Hematopoietic multipotent progenitor cell treated with erythropoietin and hydrocortisone succinate and interleukin-3 and kit ligand, for 4 days (in vitro differentiated cells): ENCODE results near the gene C13orf46.
A peak's percentile ranks its signal among the peaks of the same experiment; 100 is the strongest.

Experiments used
- DNase-seq: peaks from one replicate; pipeline ENCODE4 v3.0.0-alpha.2; 2015

The C13orf46 gene

DNA sequence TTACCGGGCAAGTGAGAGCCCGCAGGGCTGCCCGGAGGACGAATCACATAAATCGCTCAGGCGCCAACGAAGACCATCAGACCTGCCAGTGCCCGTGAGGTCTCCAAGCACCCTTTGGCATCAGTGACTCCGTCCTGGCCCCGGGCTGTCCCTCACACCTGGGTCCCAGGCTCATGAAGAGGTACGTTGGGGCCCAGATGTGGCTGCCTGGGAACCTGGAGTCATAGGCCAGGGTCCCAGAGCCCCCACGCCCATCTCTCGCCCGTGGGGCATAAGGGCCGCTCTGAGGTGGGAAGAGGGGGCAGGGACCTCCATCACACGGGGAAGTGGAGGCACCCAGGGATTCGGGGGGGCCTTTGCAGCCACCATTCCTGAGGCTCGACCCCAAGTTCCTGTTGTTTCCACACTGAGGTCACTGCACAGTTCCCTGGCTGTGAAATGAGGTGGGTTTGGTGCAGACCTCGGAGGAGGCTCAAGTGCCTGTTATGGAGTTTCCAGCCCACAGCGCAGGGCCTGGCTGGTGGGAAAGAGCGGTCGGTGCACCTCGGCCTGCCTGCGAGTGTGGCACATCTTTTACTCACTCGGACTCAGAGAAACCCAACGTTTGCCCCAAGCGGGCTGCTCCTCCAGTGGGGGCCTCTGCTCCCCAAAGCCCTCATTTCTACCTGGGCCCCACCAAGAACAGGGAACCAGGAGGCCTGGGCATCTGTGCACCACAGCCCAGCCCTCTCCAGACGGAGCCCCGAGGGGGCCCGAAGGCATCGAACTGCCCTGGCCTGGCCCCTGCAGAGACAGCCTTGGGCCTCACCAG lies 35.9 kb upstream of the C13orf46 start:
- DNase-seq = no peak

DNA sequence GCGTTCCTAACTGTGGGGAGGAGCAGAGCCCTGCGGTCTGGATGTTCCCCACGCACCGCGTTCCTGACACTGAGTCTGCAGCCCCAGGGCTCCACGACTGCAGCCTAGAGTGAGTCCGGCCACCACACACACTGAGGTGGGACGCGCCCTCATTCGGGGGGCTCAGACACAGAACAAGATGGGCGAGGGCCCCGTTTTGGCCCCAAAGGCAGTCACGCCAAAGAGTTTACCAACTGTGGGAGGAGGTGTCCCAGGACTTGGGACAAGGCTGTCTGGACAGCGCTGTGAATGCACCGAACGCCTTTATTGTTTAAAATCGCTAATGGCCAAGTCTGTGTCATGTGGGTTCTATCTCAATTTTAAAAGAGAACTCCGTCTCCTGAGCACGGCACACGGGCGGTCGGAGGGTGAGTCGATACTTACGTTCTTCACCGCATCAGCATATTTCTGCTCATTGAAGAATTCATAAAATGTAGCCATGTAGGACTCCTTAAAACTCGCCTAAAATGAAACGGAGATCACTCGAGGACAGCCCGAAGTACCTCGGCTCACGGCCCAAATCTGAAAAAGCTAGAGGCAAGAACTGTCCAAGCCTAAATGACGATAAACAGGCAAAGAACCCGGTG lies 35.2 kb upstream of the C13orf46 start:
- DNase-seq = no peak

DNA sequence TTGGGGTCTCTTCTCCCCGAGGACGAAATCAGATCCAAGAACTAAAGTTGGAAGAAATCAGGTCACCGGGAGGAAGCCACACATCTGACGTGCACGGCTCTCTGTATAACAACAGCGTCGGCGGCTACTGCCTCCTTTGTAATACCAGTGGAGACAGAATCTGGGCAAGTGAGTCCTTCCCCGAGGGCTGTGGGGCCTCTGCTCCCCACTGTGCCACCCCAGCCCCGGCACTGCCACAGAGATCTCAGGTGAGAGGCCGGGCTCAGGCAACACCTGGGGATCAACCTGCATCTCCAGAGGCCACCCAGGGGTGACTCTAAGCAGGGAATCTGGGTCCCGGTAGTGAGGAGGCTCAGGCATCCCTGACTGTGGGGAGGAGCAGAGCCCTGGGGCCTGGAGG lies 33.7 kb upstream of the C13orf46 start:
- DNase-seq = no peak

DNA sequence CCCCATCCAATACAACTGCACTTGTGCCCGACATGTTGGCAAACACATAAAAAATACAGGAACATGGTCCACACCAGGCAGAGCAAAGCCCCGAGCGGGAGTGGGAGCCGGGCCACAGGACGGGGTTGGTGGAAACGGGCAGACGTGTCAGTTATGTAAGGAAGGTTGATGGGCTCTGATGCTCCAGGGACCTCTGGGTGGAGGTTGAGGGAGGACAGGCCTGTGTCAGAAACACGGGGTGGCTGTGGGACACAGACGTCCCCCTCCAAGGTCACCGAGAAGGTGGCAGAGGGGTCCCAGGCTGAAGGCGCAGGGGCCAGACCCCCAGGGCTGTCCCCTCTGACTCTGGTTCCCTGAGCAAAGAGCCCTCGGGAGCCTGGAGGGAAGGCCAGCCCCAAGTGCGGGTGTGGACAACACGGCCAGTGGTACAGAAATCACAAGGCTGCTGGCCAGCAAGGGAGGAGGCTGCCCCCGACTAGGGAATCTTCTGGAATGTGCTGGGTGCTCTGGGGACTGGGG lies 31.4 kb upstream of the C13orf46 start:
- DNase-seq = no peak

DNA sequence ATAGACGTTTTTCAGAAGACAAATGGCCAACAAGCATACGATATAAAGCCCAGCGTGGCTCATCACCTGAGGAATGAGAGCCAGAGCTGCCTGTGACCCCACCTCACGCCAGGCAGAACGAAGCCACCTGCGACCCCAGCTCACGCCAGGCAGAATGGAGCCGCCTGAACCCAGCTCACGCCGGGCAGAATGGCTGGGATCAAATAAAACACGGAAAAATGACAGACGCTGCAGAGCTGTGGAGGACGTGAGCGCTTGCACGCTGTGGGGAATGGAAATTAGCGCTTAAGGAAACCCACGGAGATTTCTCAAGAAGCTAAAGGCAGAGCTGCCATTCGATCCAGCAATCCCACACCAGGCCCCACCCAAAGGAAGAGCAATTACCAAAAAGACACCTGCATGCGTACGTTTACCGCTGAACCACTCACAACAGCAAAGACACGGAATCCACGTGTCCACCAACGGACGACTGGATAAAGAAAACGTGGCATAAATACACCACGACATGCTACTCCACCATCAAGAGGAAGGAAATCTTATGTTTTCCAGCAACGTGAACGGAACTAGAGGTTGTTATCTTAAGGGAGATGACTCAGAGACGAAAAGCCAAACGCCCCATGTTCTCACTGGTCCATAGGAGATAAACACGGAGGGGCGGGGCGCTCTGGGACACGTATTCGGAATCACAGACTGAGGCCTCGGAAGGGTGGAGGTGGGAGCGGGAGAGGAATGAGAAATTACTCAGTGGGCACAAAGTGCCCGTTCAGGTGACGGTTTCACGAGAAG lies 30.7 kb upstream of the C13orf46 start:
- DNase-seq = peak; percentile 59

DNA sequence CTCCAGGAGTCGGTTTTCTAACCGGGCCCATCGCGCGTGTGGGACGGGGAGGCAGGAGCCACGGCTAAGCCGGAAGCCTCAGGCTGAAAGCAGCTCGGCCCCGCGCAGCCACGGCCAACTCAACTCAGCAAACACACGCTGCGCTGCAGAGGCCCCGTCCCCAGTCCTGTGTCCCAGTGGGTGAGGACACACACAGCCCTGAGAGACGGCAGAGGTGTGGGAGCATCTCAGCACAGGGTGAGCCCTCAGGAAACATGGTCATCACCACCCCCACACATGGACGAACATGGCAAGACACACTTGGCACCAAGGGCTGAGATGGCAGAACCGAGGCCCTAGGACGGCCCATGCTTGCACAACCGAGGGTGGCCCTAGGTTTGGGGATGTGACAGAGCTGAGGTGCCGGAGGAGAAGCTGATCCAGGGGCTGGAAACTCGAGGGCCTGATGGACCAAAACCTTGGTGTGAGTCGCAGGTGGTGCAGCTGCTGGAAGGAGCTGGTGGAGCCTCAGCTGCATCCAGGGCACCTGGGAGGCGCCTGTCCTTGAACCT lies 29.0 kb upstream of the C13orf46 start:
- DNase-seq = no peak

DNA sequence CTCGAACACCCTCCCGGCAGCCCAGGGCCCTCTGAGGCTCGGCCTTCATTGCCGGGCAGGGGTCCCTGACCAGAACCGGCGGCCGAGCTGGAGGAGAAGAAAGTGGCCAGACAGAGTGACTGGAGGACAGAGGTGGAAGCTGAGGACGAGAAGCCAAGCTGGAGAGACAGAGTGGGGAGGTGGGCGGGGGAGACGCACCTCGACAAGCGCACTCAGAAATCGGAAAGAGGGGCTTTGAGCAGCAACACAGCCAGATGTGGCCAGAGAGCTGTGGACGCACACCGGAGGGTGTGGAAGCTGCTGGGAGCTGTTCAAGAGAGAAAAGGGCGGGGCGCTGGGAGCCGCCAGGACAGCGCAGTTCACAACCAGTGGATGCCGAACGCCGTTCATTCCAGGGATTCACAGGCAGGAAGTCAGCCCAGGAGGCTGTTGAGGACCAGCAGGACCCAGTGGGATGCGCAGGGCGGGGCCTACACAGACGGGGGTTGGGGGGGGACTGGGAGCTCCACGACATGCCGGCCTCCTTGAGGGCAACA lies 28.2 kb upstream of the C13orf46 start:
- no peak for DNase-seq

DNA sequence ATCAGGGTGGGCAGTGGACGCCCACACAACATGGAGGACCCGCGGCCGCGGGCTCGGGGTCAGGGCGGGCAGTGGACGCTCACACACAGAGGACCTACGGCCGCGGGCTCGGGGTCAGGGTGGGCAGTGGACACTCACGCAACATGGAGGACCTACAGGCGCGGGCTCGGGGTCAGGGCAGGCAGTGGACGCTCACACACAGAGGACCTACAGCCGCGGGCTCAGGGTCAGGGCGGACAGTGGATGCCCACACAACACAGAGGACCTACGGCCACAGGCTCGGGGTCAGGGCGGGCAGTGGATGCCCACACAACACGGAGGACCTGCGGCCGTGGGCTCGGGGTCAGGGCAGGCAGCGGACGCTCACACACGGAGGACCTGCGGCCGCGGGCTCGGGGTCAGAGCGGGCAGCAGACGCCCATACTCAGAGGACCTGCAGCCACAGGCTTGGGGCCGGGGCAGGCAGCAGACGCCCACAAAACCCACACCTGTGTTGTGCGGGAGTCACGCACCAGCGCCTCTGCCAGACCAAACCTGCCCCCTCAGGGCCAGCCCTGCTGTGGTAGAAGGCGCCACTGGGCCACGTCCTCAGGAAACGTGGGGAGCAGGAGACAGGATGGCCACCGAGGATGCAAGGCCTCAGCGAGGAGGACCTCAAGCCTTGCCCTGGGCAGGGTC lies 27.6 kb upstream of the C13orf46 start:
- DNase-seq = no peak

DNA sequence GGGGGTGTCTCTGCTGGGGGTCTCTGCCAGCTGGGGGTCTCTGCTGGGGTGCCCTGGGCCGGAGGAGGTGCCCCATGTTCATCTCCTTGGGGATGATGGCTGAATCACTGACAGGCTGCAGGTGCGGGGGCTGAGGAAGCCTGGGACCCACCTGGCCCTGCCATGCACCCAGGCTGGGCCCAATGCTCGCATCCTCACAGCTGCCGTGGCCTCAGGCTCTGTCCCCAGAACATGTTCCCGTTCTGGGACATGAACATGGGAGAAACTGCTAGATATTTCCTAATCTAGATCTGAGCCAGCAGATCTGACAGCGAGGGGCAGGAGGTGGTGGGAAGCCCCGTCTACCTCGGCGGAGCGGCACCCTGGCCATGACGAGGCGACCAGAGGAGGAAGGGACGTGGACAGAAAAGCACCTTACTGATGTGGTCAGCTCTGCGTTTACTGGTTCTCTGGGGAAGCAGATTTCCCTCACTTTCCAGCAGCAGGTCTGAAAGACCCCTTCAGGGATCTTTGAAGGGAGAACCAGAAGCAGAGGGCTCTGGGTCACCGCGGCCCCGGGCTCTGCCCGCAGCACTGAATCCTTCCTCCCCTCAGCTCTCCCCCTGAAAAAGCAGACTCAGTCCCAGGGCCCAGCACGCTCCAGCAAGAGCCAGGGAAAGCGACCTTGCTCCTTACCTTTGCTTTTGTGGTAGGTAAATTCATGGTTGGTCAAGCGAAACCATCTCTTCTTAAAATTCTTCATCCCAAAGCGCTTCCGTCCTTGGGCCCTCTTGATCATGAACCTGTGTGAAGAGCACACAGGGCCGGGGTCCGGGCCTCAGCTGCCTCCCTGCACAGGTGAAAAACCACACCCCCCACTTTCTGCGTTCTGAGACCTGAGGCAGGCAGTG lies 26.5 kb upstream of the C13orf46 start:
- DNase-seq = no peak

DNA sequence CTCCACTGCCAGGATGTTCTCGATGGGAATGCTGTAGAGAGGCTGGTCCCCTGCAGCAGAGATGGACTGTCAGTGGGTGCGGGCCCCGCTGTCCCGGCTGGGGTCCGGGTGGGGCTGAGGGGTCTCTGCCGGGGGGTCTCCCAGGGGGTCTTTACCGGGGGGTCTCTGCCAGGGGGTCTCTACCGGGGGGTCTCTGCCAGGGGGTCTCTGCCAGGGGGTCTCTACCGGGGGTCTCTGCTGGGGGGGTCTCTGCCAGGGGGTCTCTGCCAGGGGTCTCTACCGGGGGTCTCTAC lies 25.7 kb upstream of the C13orf46 start:
- DNase-seq = no peak

DNA sequence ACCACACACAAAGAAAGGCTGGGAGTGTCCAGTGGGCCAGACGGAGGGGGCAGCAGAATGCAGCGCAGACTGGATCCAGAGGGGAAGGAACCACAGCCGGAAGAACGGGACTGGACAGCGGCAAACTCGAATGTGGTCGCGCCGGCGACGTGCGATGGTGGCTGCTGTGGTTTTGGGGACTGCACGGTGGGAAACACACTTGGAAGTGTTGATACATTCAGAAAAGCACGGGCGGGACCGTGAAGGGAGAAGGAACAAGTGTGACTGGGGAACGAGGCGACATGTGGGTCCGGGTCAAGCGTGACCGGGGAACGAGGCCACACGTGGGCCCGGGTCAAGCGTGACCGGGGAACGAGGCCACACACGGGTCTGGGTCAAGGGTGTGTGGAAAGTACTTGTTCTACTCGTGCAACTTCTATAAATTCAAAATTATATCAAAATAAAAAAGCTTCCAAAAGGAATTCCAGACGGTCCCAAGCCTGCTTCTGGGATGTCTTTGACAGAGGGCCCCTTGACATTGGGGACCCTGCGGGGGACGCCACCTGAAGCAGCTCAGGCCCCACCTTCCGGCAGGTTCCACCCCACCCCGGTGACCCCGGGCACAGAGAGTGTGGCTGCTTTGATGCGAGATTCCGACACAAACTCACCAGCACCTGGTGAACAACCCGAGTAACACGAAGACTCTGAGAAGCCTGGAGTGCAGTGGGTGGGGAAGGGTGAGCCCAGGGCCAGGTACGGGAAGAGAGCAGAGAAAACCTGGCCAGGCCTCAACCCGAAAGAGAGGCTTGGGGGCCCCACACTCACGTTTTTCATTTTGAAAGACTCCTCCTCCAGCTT lies 25.1 kb upstream of the C13orf46 start:
- DNase-seq = no peak

DNA sequence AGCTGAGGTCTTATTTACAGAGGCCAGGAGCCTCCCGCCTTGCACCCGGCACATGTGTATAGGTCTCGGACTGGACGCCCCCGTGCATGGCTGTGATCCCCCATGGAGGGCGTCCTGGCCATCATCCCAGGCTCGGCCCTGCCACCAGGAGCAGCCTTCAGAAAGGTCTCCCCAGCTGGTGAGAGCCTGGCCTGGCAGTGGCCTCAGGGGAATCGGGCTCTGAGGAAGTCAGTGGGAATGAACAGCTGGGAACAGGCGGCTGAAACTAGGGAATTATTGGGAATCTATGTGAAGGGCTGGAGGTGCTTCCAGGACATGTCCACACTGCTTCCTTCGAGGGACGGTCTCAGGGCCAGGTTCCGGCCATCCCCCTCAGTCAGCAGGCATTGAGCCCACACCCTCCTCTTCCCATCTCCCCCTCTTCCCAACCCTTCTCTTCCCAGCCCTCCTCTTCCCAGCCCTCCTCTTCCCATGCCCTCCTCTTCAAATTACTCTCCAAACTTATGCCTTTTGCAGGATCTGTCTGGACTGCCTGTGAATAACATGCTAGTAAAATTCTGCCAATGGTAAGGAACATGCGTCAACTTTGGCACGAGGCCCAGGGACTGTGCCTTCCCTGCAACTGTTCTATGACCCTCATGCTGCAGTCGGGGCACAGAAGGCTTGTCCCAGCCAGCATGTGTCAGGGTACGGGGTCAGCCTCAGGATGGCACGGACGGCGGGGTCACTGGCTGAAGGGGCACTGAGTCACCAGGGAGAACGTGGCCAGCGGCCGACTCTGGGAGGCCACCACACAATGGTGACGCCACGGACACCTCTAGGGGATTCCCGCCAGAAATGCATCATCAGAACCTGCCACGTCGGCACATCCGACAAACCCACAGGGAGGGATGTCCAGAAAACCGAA lies 24.2 kb upstream of the C13orf46 start:
- peak; percentile 12 for DNase-seq

DNA sequence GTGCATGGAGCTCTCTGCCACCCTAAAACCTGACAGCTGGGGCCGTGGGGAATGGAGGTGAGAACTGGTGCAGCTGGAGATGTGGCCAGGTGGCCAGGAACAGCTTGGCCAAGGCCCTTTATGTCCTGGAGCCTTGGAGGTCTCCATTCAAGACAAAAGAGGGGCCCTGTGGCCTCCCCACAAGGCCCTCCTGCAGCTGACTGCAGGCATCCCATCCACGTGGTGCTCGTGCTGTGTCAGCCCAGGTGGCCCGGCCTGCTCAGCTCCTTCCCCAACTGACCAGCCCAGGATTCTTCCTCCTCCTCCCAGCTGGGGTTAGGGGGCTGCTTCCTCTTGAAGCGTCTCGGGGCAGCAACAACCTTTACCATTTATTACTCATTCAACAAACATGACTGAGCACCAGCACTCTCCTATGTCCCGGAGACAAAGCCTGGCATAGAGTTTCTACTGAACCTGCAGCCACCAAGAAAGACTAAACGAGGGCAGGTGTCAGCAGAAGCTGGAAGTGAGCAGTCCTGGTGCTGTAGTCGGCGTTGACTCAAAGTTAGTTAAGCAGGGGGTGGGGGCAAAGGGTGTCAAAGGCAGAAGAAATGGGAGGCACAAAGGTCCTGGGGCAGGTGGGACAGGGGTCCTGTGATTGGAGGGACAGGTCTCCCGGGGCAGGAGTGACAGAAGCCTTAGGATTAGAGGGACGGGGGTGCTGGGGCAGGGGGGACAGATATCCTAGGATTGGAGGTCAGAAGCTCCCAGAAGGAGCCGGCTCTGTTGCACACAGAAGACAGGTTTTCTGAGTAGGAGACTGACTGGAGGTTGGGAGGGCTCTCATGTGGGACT lies 23.3 kb upstream of the C13orf46 start:
- no peak for DNase-seq

DNA sequence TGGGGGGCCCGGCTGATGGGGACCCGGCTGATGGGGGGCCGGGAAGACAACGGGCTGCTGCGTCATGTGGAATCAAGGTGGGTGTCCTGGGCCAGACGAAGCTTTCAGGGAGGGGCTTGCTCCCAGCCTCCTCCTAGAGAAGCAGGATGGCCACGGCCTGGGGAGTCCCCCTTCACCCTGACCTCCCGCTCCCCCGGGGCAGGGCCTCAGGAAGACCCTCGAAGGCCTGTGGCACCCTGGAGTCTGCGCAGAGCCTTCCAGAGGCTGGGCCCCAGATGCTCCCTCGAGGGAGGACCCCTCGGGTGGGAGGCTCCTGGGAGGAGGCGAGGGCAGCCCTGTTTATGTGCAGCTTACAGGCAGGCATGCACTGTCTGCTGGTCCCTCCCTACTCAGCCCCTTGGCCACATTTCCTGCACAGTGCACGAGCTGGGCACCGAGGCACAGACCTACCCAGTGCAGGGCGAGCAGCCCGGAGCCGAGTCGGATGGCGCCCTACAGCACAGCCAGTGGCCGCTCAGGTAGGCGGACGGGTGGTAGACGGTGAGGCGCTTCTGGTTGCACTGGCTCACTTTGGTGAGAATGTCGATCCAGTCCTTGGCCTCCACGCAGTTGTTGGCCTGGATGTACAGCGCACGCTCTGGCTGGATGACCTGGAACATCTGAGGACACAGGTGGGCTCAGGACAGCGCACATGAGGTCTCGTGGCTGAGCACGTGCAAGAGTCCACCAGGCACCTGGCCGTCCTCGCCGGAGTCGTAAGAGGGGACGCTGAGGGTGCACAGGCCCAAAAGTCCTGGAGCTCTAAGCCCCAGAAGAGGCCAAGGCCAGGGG lies 22.4 kb upstream of the C13orf46 start:
- DNase-seq = no peak

DNA sequence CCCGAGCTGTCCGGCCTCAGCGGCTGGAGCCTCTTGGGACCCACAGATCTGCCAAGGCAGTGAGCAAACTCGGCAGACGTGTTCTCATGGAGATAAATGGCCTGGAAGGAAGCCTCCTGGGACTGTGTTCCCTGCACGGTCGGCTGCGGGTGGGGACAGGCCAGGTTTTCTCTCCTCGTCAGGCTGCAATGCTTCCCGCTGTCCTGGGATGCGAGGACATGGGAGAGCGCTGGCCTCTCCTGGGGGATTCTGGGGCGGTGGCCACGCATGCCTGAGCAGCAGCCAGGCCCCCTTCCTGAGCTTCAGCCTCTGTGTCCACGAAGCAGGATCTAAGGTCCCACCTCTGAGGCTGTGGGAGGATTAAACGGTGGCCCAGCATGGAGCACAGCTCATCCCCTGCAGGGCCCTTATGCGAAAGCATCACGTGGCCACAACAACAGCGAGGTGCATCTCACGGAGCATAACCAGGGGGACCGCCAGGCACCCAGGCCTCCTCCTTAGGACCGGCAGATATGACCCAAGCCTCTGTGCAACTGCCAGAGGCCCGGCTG lies 21.2 kb upstream of the C13orf46 start:
- DNase-seq = no peak

DNA sequence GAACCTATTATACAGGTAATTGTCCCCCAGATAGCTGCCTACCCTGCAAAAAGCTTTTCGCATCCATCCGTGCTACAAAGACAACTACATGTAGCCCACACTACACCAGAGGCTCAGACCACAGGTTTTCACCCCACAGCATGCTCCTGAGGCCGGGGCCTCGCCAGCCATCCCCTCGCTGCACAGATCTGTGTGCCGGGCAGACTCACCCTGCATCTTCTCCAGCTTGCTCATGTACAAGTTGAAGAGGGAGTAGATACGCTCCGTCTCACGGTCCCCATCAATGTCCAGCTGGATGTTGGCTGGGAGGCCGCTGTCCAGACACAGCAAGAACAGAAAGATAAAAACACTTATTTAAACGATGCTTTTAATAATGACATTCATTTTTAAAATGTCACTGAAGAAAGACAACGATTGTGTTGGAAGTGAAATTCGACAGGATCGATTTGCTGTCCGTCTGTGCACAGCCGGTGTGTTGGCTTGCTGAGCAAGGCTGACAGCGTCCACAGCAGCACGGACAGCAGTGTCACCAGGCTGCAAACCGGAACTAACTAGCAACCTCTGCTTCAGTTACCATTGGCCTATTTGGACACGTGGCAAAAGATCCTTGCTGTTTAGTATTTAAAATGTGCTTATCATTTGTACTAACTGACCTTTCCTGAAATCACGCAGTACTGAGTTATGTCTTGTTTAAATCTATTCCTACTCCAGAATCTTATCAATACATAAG lies 18.6 kb upstream of the C13orf46 start:
- DNase-seq = no peak
